GM12878 (cell line): Measurements from ENCODE around the gene STK16. TPM values are rescaled to one million over a fixed set of nuclear protein-coding genes. Genes with fewer than 3 reads are reported as not detected.

Experiments
- ATAC-seq: fragments of 200-7000 bp; cut with Tn5 transposase; 3 replicates; pipeline ENCODE4 v1.9.1; 2020; ENCODE audit warnings: mild to moderate bottlenecking, moderate library complexity
- BruUV-seq: library from RNA; stranded (reverse); fragments of 400-500 nt; replicated peaks from 2 replicates; lab custom pipeline; 2021; lab: Mats Ljungman, UMichigan
- CTCF ChIA-PET: fragments of 300-600 bp; sonication (Branson Sonifier 250); formaldehyde crosslinking; extraction: SDS; loops from one replicate; lab custom pipeline; 2021; ENCODE audit warnings: inconsistent platforms; lab: Yijun Ruan, JAX
- POLR2A ChIA-PET: fragments of 350-600 bp; formaldehyde crosslinking; extraction: SDS; loops from one replicate; lab custom pipeline; 2021; ENCODE audit warnings: inconsistent platforms; lab: Charles Lee
- RAD21 ChIA-PET: fragments of 300-600 bp; sonication (Branson Sonifier 250); formaldehyde crosslinking; loops from one replicate; lab custom pipeline; 2023; ENCODE audit warnings: antibody characterized with exemption; ENCODE audit not compliant: unreplicated experiment; lab: Charles Lee
- SMC1A ChIA-PET: fragments of 300-600 bp; sonication (Branson Sonifier 250); formaldehyde crosslinking; loops from one replicate; lab custom pipeline; 2023; ENCODE audit not compliant: unreplicated experiment, uncharacterized antibody; lab: Charles Lee
- DNase-seq: peaks from one replicate; pipeline ENCODE4 v3.0.0-alpha.2; 2011; ENCODE audit warnings: low read depth, low spot score
- FAIRE-seq: peaks from 3 replicates; lab custom pipeline; 2011; peaks lifted over from hg19 to GRCh38; lab: Jason Lieb, UNC
- H2AFZ ChIP-seq: 2 replicates; pipeline ENCODE4 v1.6.0; 2011; ENCODE audit warnings: low read depth, low read length, control low read depth; ENCODE audit not compliant: control insufficient read depth
- H3K27ac ChIP-seq: 2 replicates; pipeline ENCODE4 v1.5.1; 2011; ENCODE audit warnings: control low read depth; ENCODE audit not compliant: control insufficient read depth, insufficient read depth
- H3K27me3 ChIP-seq, 2 experiments: replicated peaks in 1 of 2; 2 replicates each; pipeline versions ENCODE4 v1.6.0 to v1.6.1; 2011; ENCODE audit warnings: low read length in 1 of 2; ENCODE audit not compliant: control insufficient read depth in 2 of 2, insufficient read depth in 2 of 2
- H3K36me3 ChIP-seq, 2 experiments: 2 replicates each; pipeline ENCODE4 v1.5.1; 2011; ENCODE audit warnings: low read length in 1 of 2; ENCODE audit not compliant: control insufficient read depth in 2 of 2, insufficient read depth in 2 of 2
- H3K4me1 ChIP-seq: 2 replicates; pipeline ENCODE4 v1.6.1; 2011; ENCODE audit warnings: mild to moderate bottlenecking, low read length, moderate library complexity, mixed read lengths; ENCODE audit not compliant: control insufficient read depth, insufficient read depth
- H3K4me2 ChIP-seq: 2 replicates; pipeline ENCODE4 v1.6.0; 2011; ENCODE audit warnings: control low read depth; ENCODE audit not compliant: control insufficient read depth, insufficient read depth
- H3K4me3 ChIP-seq: fragments of 200-600 bp; sonication (generic); 2 replicates; pipeline ENCODE4 v1.5.1; 2016
- H3K79me2 ChIP-seq: 2 replicates; pipeline ENCODE4 v1.6.0; 2011; ENCODE audit warnings: low read length; ENCODE audit not compliant: control insufficient read depth, insufficient read depth
- H3K9ac ChIP-seq: 2 replicates; pipeline ENCODE4 v1.8.0; 2011; ENCODE audit warnings: low read length, control low read depth, mixed read lengths; ENCODE audit not compliant: control insufficient read depth, insufficient read depth
- H3K9me3 ChIP-seq: replicated peaks from 3 replicates; pipeline ENCODE4 v1.5.1; 2011; ENCODE audit warnings: mild to moderate bottlenecking, low read length; ENCODE audit not compliant: control insufficient read depth, insufficient read depth
- H4K20me1 ChIP-seq: 2 replicates; pipeline ENCODE4 v1.6.0; 2011; ENCODE audit not compliant: control insufficient read depth, insufficient read depth
- KDM1A ChIP-seq: fragments of 200-600 bp; sonication (generic); IDR thresholded peaks from 2 replicates; pipeline ENCODE4 v1.6.1; 2016; ENCODE audit warnings: borderline replicate concordance
- RAD51 ChIP-seq: fragments of 450-650 bp; IDR thresholded peaks from 2 replicates; pipeline ENCODE4 v1.6.1; 2016; ENCODE audit warnings: moderate library complexity, mild to moderate bottlenecking, inconsistent platforms
- SMAD5 ChIP-seq: IDR thresholded peaks from 2 replicates; pipeline ENCODE4 v1.6.1; 2016; ENCODE audit warnings: antibody characterized with exemption, low read depth
- WGBS: methylation state at CpG from one replicate; pipeline ENCODE4 v1.1.6; 2016; ENCODE audit warnings: low lambda C conversion rate; ENCODE audit not compliant: insufficient replicate concordance, insufficient coverage; ENCODE audit errors: missing lambda C conversion rate; 5-methylcytosine and 5-hydroxymethylcytosine counted together
- in situ Hi-C: fragments of 300-500 bp; cut with MboI; formaldehyde crosslinking; loops from 9 replicates; pipeline ENCODE4 v1.14.3; 2018; ENCODE audit warnings: mixed read lengths
- intact Hi-C: fragments of 100-400 bp; cut with micrococcal nuclease; formaldehyde crosslinking; loops from one replicate; pipeline ENCODE4 v1.14.2; 2022; ENCODE audit not compliant: unreplicated experiment
- polyA plus RNA-seq, 11 experiments: library from polyadenylated mRNA; depleted of rRNA in 4 of 11; unstranded in 6 of 11; stranded (reverse) in 5 of 11; fragments of >200 nt; fragmentation: Nextera tagmentation in 4 of 11; fragmentation: Illumina TruSeq in 1 of 11; extraction: Ambion mirVana in 4 of 11; extraction: Trizol in 1 of 11; gene quantifications; 1 replicate in 1 of 11; 2 replicates in 10 of 11; pipeline versions ENCODE4 v1.2.1 to v1.2.3, GENCODE V29; 2011 to 2016; ENCODE audit warnings: inconsistent platforms in 2 of 11, missing spikeins in 2 of 11, low read depth in 1 of 11
- total RNA-seq, 4 experiments: library from RNA; depleted of rRNA in 3 of 4; stranded (reverse); fragments of >200 nt in 3 of 4; fragmentation: Illumina TruSeq in 1 of 4; extraction: Trizol in 1 of 4; gene quantifications; 2 replicates each; pipeline versions ENCODE4 v1.2.1 to v1.2.3, GENCODE V29; 2013 to 2021

Gene STK16
- total and polyA plus RNA-seq, 10 of the 15 experiments (the other 5 are each of a cell fraction or from before 2014, with no cell fraction given), result 4.3 to 50.1 (median 17.9) TPM

- no peak for TF ChIP-seq KDM1A
Observed at GRCh38 chr2:219296631-219297391, 51.5 kb downstream of the STK16 start (continued).

GRCh38 chr2:219297766-219298456 is 52.6 kb downstream of the STK16 start:
- ChIA-PET POLR2A (no interaction called here), RAD21 (interaction anchor here (0.8 to 4.0 kb wide), 3 partner anchors 19 to 139 kb away, joined by 4 to 33 read pairs (median 22); partner anchors contain the start of genes DNAJB2, NHEJ1 and SLC23A3), CTCF (interaction anchor here (0.7 to 10.9 kb wide), 13 partner anchors 17 to 240 kb away, joined by 3 to 208 read pairs (median 4); partner anchors contain the start of genes CNPPD1, DNAJB2, NHEJ1 and SLC23A3), SMC1A (interaction anchor here (1.2 to 5.8 kb wide), 5 partner anchors 36 to 144 kb away, joined by 4 to 36 read pairs (median 5); partner anchors contain the start of gene NHEJ1)
- FAIRE-seq (no peak), DNase-seq (no peak), ATAC-seq (no peak)
- Histone ChIP-seq H2AFZ (no peak overlapping the region), H3K36me3 (no peaks in the 10 kb centered on the region), H3K4me2 (no peak overlapping the region), H4K20me1 (no peaks in the 10 kb centered on the region), H3K79me2 (no peaks in the 10 kb centered on the region), H3K27me3 (peaks cover 2 to 3% of the 10 kb centered on the region in 2 experiments; a peak in 1 of 4 replicates), H3K4me3 (no peak overlapping the region), H3K9ac (no peak overlapping the region), H3K9me3 (no peaks in the 10 kb centered on the region), H3K4me1 (peaks cover 8% of the 10 kb centered on the region), H3K27ac (no peak overlapping the region)
- TF ChIP-seq RAD51 (no peak), SMAD5 (no peak)
- no TSS peak for BruUV-seq
- intact Hi-C loops, result loop anchor here (1.0 to 5.0 kb wide), 3 partner anchors 121 to 241 kb away; partner anchors contain the start of genes CNPPD1, NHEJ1 and RETREG2
- in situ Hi-C loops, result loop anchor here (5.0 kb wide), 2 partner anchors 141 to 241 kb away; no protein-coding TSS in a partner anchor
- 54% methylated on average over 14 of the region's 14 CpGs for WGBS
